Measurements from ENCODE around the gene PFKFB4.

PFKFB4 gene

GRCh38 chr3:48595526-48596121 is 39.0 kb upstream of the PFKFB4 start:
- no peaks in the 10 kb centered on the region for H3K9me3 ChIP-seq (ENCODE audit: control insufficient read depth, insufficient read depth, low read length)
- TF ChIP-seq EZH2phosphoT487 (IDR thresholded peaks at IDR 0.05; ENCODE audit: borderline replicate concordance, low read length) (no peak), CTCF (IDR thresholded peaks at IDR 0.05; ENCODE audit: low read depth, low read length, poor library complexity, severe bottlenecking) (no peak)
- H4K20me1 ChIP-seq (ENCODE audit: control insufficient read depth, insufficient read depth, low read depth, low read length): peaks cover 6% of the 10 kb centered on the region; the same call in 1 of the 2 replicates
- H3F3A ChIP-seq (ENCODE audit: control insufficient read depth, insufficient read depth): peaks cover 2% of the 10 kb centered on the region; the same call in 1 of the 2 replicates
- H3K27ac ChIP-seq (ENCODE audit: low read depth, low read length): no peak overlapping the region
- H3K4me3 ChIP-seq (ENCODE audit: low read length): no peak overlapping the region
- no peaks in the 10 kb centered on the region for H3K79me2 ChIP-seq (ENCODE audit: control insufficient read depth, low read length)
- no peaks in the 10 kb centered on the region for H3K4me1 ChIP-seq (ENCODE audit: control insufficient read depth, low read length)
- no peaks in the 10 kb centered on the region for H3K9me2 ChIP-seq (replicated peaks; ENCODE audit: control insufficient read depth, low read length)
- H3K36me3 ChIP-seq (ENCODE audit: control insufficient read depth, low read length): peaks cover 29% of the 10 kb centered on the region
- H3K4me2 ChIP-seq (ENCODE audit: low read length): no peak overlapping the region
- no peaks in the 10 kb centered on the region for H3K27me3 ChIP-seq (ENCODE audit: control insufficient read depth, low read length)

- TF ChIP-seq CTCF (IDR thresholded peaks at IDR 0.05; ENCODE audit: low read depth, low read length, poor library complexity, severe bottlenecking) (no peak), EZH2phosphoT487 (IDR thresholded peaks at IDR 0.05; ENCODE audit: borderline replicate concordance, low read length) (no peak)
- H3F3A ChIP-seq (ENCODE audit: control insufficient read depth, insufficient read depth): peaks cover 2% of the 10 kb centered on the region; the same call in 1 of the 2 replicates
- H3K27me3 ChIP-seq (ENCODE audit: control insufficient read depth, low read length): peaks cover 2% of the 10 kb centered on the region; the same call in 1 of the 2 replicates
- H3K4me1 ChIP-seq (ENCODE audit: control insufficient read depth, low read length): no peaks in the 10 kb centered on the region
- no peaks in the 10 kb centered on the region for H3K9me3 ChIP-seq (ENCODE audit: control insufficient read depth, insufficient read depth, low read length)
- peaks cover 24% of the 10 kb centered on the region for H3K36me3 ChIP-seq (ENCODE audit: control insufficient read depth, low read length)
- H3K79me2 ChIP-seq (ENCODE audit: control insufficient read depth, low read length): no peaks in the 10 kb centered on the region
- H3K4me2 ChIP-seq (ENCODE audit: low read length): no peak within 1 kb of the TSS
- no peak within 1 kb of the TSS for H3K4me3 ChIP-seq (ENCODE audit: low read length)
- peaks cover 6% of the 10 kb centered on the region; the same call in 1 of the 2 replicates for H4K20me1 ChIP-seq (ENCODE audit: control insufficient read depth, insufficient read depth, low read depth, low read length)
- no peaks in the 10 kb centered on the region for H3K9me2 ChIP-seq (replicated peaks; ENCODE audit: control insufficient read depth, low read length)
- H3K27ac ChIP-seq (ENCODE audit: low read depth, low read length): no peak within 1 kb of the TSS
Measured at GRCh38 chr3:48595075-48595525, 38.5 kb upstream of the PFKFB4 start, which contains the start of gene COL7A1. Gene COL7A1, minus strand, starts transcription at chr3:48595329. Its CDS starts 170 bp downstream, at chr3:48595159.

GRCh38 chr3:48594417-48595049 is 37.9 kb upstream of the PFKFB4 start:
- Histone ChIP-seq H3K27me3 (ENCODE audit: control insufficient read depth, low read length) (peaks cover 2% of the 10 kb centered on the region; the same call in 1 of the 2 replicates), H3K9me3 (ENCODE audit: control insufficient read depth, insufficient read depth, low read length) (no peaks in the 10 kb centered on the region), H3K79me2 (ENCODE audit: control insufficient read depth, low read length) (no peaks in the 10 kb centered on the region), H3K27ac (ENCODE audit: low read depth, low read length) (no peak overlapping the region), H3F3A (ENCODE audit: control insufficient read depth, insufficient read depth) (peaks cover 2% of the 10 kb centered on the region; the same call in 1 of the 2 replicates), H3K9me2 (replicated peaks; ENCODE audit: control insufficient read depth, low read length) (no peaks in the 10 kb centered on the region), H4K20me1 (ENCODE audit: control insufficient read depth, insufficient read depth, low read depth, low read length) (peaks cover 6% of the 10 kb centered on the region; the same call in 1 of the 2 replicates), H3K4me1 (ENCODE audit: control insufficient read depth, low read length) (no peaks in the 10 kb centered on the region), H3K4me2 (ENCODE audit: low read length) (no peak overlapping the region), H3K4me3 (ENCODE audit: low read length) (no peak overlapping the region), H3K36me3 (ENCODE audit: control insufficient read depth, low read length) (peaks cover 18% of the 10 kb centered on the region)
- TF ChIP-seq CTCF (IDR thresholded peaks at IDR 0.05; ENCODE audit: low read depth, low read length, poor library complexity, severe bottlenecking) (no peak), EZH2phosphoT487 (IDR thresholded peaks at IDR 0.05; ENCODE audit: borderline replicate concordance, low read length) (no peak)
